ENCODE measurements around the gene C17orf114.

C17orf114 gene

DNA sequence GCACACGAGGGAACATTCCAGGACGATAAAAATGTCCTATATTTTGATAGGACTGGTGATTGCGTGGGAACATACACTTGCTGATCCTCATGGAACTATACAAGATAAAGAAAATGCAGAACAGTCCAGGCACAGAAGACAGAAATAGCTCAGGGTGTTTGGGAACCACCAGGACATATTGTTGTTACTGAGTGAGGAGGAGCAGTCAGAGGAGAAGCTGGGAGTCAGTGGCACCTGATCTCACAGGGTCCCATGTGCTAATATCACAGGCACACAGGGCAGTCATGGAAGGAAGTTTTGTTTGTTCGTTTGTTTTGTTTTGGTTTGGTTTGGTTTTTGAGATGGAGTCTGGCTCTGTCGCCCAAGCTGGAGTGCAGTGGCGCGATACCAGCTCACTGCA is 10.6 kb upstream of the C17orf114 start:
- TF ChIP-seq, protein P1, sequence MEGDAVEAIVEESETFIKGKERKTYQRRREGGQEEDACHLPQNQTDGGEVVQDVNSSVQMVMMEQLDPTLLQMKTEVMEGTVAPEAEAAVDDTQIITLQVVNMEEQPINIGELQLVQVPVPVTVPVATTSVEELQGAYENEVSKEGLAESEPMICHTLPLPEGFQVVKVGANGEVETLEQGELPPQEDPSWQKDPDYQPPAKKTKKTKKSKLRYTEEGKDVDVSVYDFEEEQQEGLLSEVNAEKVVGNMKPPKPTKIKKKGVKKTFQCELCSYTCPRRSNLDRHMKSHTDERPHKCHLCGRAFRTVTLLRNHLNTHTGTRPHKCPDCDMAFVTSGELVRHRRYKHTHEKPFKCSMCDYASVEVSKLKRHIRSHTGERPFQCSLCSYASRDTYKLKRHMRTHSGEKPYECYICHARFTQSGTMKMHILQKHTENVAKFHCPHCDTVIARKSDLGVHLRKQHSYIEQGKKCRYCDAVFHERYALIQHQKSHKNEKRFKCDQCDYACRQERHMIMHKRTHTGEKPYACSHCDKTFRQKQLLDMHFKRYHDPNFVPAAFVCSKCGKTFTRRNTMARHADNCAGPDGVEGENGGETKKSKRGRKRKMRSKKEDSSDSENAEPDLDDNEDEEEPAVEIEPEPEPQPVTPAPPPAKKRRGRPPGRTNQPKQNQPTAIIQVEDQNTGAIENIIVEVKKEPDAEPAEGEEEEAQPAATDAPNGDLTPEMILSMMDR (IDR thresholded peaks at IDR 0.05; ENCODE audit: control insufficient read depth, insufficient read depth, low read depth, low read length, missing control alignments) = no peak
- no peak overlapping the region for H3K4me3 ChIP-seq (ENCODE audit: control insufficient read depth, low read depth, low read length)
- DNase-seq (ENCODE audit: low read depth) = no peak

- no peak overlapping the region for H3K4me3 ChIP-seq (ENCODE audit: control insufficient read depth, low read depth, low read length)
- TF ChIP-seq, protein P1 (IDR thresholded peaks at IDR 0.05; ENCODE audit: control insufficient read depth, insufficient read depth, low read depth, low read length, missing control alignments) = no peak
- no peak for DNase-seq (ENCODE audit: low read depth)
These were observed 9.3 kb upstream of the C17orf114 start for GRCh38 chr17:4811471-4811870.

GRCh38 chr17:4810696-4811290 is 8.7 kb upstream of the C17orf114 start:
- TF ChIP-seq, protein P1 (IDR thresholded peaks at IDR 0.05; ENCODE audit: control insufficient read depth, insufficient read depth, low read depth, low read length, missing control alignments) = no peak
- H3K4me3 ChIP-seq (ENCODE audit: control insufficient read depth, low read depth, low read length) = no peak overlapping the region
- DNase-seq (ENCODE audit: low read depth) = no peak

DNA sequence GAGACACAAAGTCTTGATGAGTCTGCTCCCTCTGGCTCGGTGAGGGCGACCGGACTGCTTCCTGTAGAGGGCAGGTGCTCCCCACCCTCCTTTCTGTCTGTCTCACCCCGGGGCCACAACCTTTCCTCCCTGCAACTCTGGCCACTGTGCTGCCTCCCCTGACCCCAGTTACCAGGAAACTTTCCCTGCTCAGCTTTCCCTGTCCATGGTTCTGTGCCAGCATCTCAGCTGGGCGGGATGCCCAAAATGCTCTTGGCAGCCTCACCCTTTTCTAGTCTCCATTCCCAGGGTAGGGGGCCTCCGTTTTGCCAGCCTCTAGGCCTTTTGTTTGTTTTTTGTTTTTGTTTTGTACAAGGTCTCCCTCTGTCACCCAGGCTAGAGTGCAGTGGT is 6.2 kb upstream of the C17orf114 start:
- DNase-seq (ENCODE audit: low read depth) = no peak
- TF ChIP-seq, protein P1 (IDR thresholded peaks at IDR 0.05; ENCODE audit: control insufficient read depth, insufficient read depth, low read depth, low read length, missing control alignments) = no peak
- no peak overlapping the region for H3K4me3 ChIP-seq (ENCODE audit: control insufficient read depth, low read depth, low read length)

DNA sequence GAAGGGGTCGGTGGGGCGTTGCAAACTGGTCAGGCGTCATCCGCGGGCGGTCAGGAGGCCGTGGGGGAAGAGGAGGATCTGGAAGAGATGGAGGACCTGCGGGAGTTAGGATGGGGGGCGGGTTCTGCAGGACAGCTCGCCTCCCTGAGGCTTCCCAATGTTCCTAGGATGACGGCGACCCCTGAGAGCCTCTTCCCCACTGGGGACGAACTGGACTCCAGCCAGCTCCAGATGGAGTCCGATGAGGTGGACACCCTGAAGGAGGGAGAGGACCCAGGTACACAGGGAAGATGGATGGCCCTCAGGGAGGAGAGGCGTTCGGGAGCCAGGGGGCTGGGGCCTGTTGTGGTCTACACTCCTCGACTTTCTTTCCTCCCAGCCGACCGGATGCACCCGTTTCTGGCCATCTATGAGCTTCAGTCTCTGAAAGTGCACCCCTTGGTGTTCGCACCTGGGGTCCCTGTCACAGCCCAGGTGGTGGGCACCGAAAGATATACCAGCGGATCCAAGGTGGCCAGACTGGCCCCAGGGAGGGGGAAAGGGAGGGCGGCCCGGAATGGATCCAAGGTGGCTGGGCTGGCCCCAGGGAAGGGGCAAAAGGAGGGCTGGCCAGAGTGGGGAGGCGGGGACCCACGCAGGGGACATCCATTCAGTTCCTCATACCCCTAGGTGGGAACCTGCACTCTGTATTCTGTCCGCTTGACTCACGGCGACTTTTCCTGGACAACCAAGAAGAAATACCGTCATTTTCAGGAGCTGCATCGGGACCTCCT is 5.7 kb upstream of the C17orf114 start:
- no peak for DNase-seq (ENCODE audit: low read depth)
- TF ChIP-seq, protein P1 (IDR thresholded peaks at IDR 0.05; ENCODE audit: control insufficient read depth, insufficient read depth, low read depth, low read length, missing control alignments) = no peak
- peak overlapping the region; percentile 79 for H3K4me3 ChIP-seq (ENCODE audit: control insufficient read depth, low read depth, low read length)

DNA sequence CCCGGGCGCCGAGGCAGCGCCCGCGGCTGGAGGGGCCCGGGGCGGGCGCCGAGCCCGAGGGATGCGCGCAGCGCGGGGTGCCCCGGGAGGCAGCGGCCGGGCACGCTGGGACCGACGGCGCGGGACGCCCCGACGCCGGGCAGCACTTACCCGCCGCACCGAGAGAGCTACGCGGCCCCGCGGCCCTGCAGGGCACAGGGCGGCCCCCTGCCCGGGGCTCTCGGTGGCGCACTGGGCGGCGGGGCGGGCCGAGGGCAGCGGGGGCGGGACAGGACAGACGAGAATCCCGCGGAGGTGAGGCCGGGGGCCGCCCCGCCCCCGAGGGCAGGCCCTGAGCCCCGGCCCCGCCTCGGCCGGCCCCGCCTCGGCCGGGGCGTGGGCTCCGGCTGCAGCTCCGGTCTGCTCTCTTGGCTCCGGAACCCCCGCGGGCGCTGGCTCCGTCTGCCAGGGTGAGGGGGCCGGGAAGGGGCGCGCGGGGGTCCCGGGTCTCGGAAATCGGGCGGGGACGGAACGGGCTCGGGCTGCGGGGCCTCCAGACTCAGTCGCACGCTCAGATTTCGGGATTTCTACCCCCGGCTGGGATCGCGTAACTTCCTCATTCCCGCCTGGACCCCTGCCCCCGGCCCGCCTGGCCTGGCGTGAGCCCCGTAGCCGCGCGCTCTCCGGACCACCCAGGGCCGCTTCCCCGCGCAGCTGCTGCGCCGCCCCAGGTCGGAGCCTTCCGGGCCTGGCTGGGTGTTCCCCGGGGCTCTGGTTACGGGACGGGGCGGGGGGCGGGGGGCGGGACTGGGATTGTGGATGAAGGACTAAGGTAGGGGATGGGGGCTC is 4.9 kb upstream of the C17orf114 start, which contains the start of gene PLD2:
TSS of gene PLD2 (plus strand) at position 376 of the 828 bp plus-strand sequence. CDS start 621 bp downstream, outside the sequence.
- peak within 1 kb of the TSS; percentile 79 for H3K4me3 ChIP-seq (ENCODE audit: control insufficient read depth, low read depth, low read length)
- DNase-seq (ENCODE audit: low read depth) = no peak
- TF ChIP-seq, protein P1 (IDR thresholded peaks at IDR 0.05; ENCODE audit: control insufficient read depth, insufficient read depth, low read depth, low read length, missing control alignments) = no peak
